Measurements from ENCODE around the gene PLEKHA1.

DNA sequence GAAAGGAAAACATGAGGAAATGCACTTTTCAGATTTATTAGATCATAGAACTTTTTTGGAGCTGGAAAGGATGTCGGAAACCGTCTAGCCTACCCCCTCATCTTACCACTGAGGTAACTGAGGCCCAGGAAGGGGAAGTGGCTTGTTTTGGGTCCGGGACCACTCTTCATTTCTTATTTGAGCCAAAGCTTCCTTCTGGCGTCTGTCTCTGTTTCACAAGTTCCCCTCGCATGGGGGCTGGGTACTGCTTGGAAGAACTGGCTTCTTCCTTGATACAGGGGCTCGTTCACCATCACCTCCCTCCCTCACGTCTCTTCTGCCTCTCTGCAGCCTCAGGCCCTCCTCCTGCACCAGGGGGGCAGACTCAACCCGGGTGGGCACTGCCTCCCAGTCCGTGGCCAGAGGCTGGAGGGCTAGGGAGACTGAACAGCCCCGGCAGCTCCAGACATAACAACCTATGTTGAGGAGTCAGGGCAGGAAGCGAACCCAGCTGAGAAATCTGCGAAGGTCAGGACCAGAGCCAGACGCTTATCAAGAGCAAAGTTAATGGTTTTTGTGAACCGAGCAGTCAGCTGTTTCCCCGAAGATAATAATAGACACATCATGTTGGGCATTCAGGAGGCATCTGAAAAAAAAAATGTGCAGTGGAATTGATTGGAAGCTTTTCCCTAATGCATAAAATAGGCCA lies 99.8 kb downstream of the PLEKHA1 start:
- TF ChIP-seq, protein P1, sequence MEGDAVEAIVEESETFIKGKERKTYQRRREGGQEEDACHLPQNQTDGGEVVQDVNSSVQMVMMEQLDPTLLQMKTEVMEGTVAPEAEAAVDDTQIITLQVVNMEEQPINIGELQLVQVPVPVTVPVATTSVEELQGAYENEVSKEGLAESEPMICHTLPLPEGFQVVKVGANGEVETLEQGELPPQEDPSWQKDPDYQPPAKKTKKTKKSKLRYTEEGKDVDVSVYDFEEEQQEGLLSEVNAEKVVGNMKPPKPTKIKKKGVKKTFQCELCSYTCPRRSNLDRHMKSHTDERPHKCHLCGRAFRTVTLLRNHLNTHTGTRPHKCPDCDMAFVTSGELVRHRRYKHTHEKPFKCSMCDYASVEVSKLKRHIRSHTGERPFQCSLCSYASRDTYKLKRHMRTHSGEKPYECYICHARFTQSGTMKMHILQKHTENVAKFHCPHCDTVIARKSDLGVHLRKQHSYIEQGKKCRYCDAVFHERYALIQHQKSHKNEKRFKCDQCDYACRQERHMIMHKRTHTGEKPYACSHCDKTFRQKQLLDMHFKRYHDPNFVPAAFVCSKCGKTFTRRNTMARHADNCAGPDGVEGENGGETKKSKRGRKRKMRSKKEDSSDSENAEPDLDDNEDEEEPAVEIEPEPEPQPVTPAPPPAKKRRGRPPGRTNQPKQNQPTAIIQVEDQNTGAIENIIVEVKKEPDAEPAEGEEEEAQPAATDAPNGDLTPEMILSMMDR (IDR thresholded peaks at IDR 0.05): no peak
- TF ChIP-seq POLR2AphosphoS5 (IDR thresholded peaks at IDR 0.05): no peak
